PC-9 (cell line): ENCODE measurements around the gene SYF2. TPM values are rescaled to one million over a fixed set of nuclear protein-coding genes. Genes with fewer than 3 reads are reported as not detected.

Experiments used
- BruUV-seq: library from RNA; stranded (reverse); fragments of 400-500 nt; replicated peaks from 2 replicates; lab custom pipeline; 2021; lab: Mats Ljungman, UMichigan
- CTCF ChIA-PET: fragments of 300-600 bp; sonication (Branson Sonifier 250); formaldehyde crosslinking; loops from one replicate; lab custom pipeline; 2022; ENCODE audit warnings: antibody characterized with exemption; lab: Charles Lee
- POLR2A ChIA-PET: fragments of 300-600 bp; sonication (Branson Sonifier 250); formaldehyde crosslinking; loops from one replicate; lab custom pipeline; 2022; ENCODE audit warnings: antibody characterized with exemption; ENCODE audit not compliant: unreplicated experiment; lab: Charles Lee
- DNase-seq, 2 experiments: peaks; one replicate each; pipeline versions ENCODE4 v3.0.0 to v3.0.0-alpha.2; 2015 to 2022; ENCODE audit warnings: mixed read lengths in 1 of 2
- H2AFZ ChIP-seq: fragments of 200-600 bp; sonication (generic); 2 replicates; pipeline ENCODE4 v1.8.1; 2017; ENCODE audit warnings: antibody characterized with exemption
- H3F3A ChIP-seq: fragments of 200-600 bp; sonication (generic); 2 replicates; pipeline ENCODE4 v1.8.1; 2017; ENCODE audit warnings: antibody characterized with exemption, mild to moderate bottlenecking, low read depth; ENCODE audit not compliant: insufficient read depth
- H3K27ac ChIP-seq: fragments of 200-600 bp; sonication (generic); 2 replicates; pipeline ENCODE4 v1.6.1; 2016; ENCODE audit warnings: mixed run types
- H3K27me3 ChIP-seq: fragments of 200-600 bp; sonication (generic); 2 replicates; pipeline ENCODE4 v1.6.1; 2016; ENCODE audit warnings: low read depth, mixed run types; ENCODE audit not compliant: insufficient read depth
- H3K36me3 ChIP-seq: fragments of 200-600 bp; sonication (generic); 2 replicates; pipeline ENCODE4 v1.6.1; 2016; ENCODE audit warnings: low read depth, mixed run types
- H3K4me1 ChIP-seq: fragments of 200-600 bp; sonication (generic); replicated peaks from 2 replicates; pipeline ENCODE4 v1.6.1; 2016; ENCODE audit warnings: mixed run types; ENCODE audit not compliant: insufficient read depth
- H3K4me2 ChIP-seq: fragments of 200-600 bp; sonication (generic); 2 replicates; pipeline ENCODE4 v1.6.1; 2017; ENCODE audit warnings: mixed run types
- H3K4me3 ChIP-seq: fragments of 200-600 bp; sonication (generic); 2 replicates; pipeline ENCODE4 v1.6.1; 2016; ENCODE audit warnings: mixed run types
- H3K79me2 ChIP-seq: fragments of 200-600 bp; sonication (generic); 2 replicates; pipeline ENCODE4 v1.6.1; 2017; ENCODE audit warnings: low read depth, mixed run types
- H3K9me2 ChIP-seq: fragments of 200-600 bp; sonication (generic); 2 replicates; pipeline ENCODE4 v1.8.1; 2017; ENCODE audit warnings: mild to moderate bottlenecking; ENCODE audit not compliant: insufficient read depth
- H3K9me3 ChIP-seq: fragments of 200-600 bp; sonication (generic); 2 replicates; pipeline ENCODE4 v1.8.1; 2016; ENCODE audit warnings: low read depth; ENCODE audit not compliant: insufficient read depth
- H4K20me1 ChIP-seq: fragments of 200-600 bp; sonication (generic); 2 replicates; pipeline ENCODE4 v1.8.1; 2017; ENCODE audit not compliant: insufficient read depth
- CTCF ChIP-seq: fragments of 200-600 bp; sonication (generic); conservative IDR thresholded peaks from 2 replicates; pipeline ENCODE4 v1.6.1; 2017; ENCODE audit warnings: mixed run types, antibody characterized with exemption, mild to moderate bottlenecking, moderate library complexity
- EZH2 ChIP-seq: fragments of 200-600 bp; sonication (generic); IDR thresholded peaks from 2 replicates; pipeline ENCODE4 v1.8.0; 2017; ENCODE audit warnings: antibody characterized with exemption, low read depth
- intact Hi-C: fragments of 100-400 bp; cut with micrococcal nuclease; formaldehyde crosslinking; loops from one replicate; pipeline ENCODE4 v1.10.0; 2022; ENCODE audit not compliant: unreplicated experiment
- total RNA-seq: library from RNA; stranded (reverse); gene quantifications from 2 replicates; pipeline ENCODE4 v1.2.3, GENCODE V29; 2021

Gene SYF2
- total RNA-seq, 1 experiment from 2014 or later, result 48.1 TPM

- BruUV-seq, result no TSS peak
Observed at GRCh38 chr1:25246600-25247023, 14.3 kb upstream of the SYF2 start.

GRCh38 chr1:25245809-25246599, 13.7 kb upstream of the SYF2 start:
- no peak for TF ChIP-seq CTCF
- TF ChIP-seq EZH2, result no peak
- intact Hi-C loops, result loop anchor here (5.0 to 10.0 kb wide), 2 partner anchors 106 to 569 kb away; partner anchors contain the start of gene MTFR1L
- peaks cover 30% of the 10 kb centered on the region for H3K79me2 ChIP-seq
- ChIA-PET CTCF (no interaction called here), POLR2A (no interaction called here)
- BruUV-seq, result no TSS peak
- peaks cover 13% of the 10 kb centered on the region for H3K4me1 ChIP-seq
- peaks cover 28% of the 10 kb centered on the region for H4K20me1 ChIP-seq
- peak overlapping the region; percentile 89 for H3K4me2 ChIP-seq
- peaks cover 20% of the 10 kb centered on the region for H3F3A ChIP-seq
- H3K27me3 ChIP-seq, result no peaks in the 10 kb centered on the region
- H3K4me3 ChIP-seq, result peak overlapping the region; percentile 73
- peak in 1 of 2 experiments; percentile 40 for DNase-seq
- no peaks in the 10 kb centered on the region for H3K9me3 ChIP-seq
- H3K27ac ChIP-seq, result peak overlapping the region; percentile 85
- peak overlapping the region; percentile 85; the same call in 1 of the 2 replicates for H2AFZ ChIP-seq
- H3K9me2 ChIP-seq, result no peaks in the 10 kb centered on the region
- H3K36me3 ChIP-seq, result peaks cover 28% of the 10 kb centered on the region

More at GRCh38 chr1:25246600-25247023, 14.3 kb upstream of the SYF2 start:
- no peaks in the 10 kb centered on the region for H3K9me3 ChIP-seq
- peak overlapping the region; percentile 85 for H2AFZ ChIP-seq
- peak overlapping the region; percentile 73 for H3K4me3 ChIP-seq
- peak overlapping the region; percentile 89 for H3K4me2 ChIP-seq
- peaks cover 28% of the 10 kb centered on the region for H3K36me3 ChIP-seq
- no peaks in the 10 kb centered on the region for H3K9me2 ChIP-seq
- ChIA-PET POLR2A (no interaction called here), CTCF (no interaction called here)
- peaks cover 13% of the 10 kb centered on the region; the same call in 1 of the 2 replicates for H3K4me1 ChIP-seq
- intact Hi-C loops, result loop anchor here (5.0 to 10.0 kb wide), 2 partner anchors 106 to 568 kb away; partner anchors contain the start of gene MTFR1L
- H3F3A ChIP-seq, result peaks cover 20% of the 10 kb centered on the region
- peaks cover 28% of the 10 kb centered on the region for H4K20me1 ChIP-seq
- peak in 1 of 2 experiments; percentile 20 for DNase-seq
- H3K27ac ChIP-seq, result peak overlapping the region; percentile 85
- peaks cover 30% of the 10 kb centered on the region for H3K79me2 ChIP-seq
- H3K27me3 ChIP-seq, result no peaks in the 10 kb centered on the region
- no peak for TF ChIP-seq EZH2

GRCh38 chr1:25245393-25245792, 13.1 kb upstream of the SYF2 start:
- intact Hi-C loops, result loop anchor here (5.0 to 10.0 kb wide), 2 partner anchors 107 to 569 kb away; partner anchors contain the start of gene MTFR1L
- POLR2A ChIA-PET, result no interaction called here
- H4K20me1 ChIP-seq, result peaks cover 28% of the 10 kb centered on the region

More at GRCh38 chr1:25245393-25245792, 13.1 kb upstream of the SYF2 start:
- Histone ChIP-seq H3K4me2 (peak overlapping the region; percentile 89), H2AFZ (no peak overlapping the region), H3K27ac (no peak overlapping the region), H3K9me3 (no peaks in the 10 kb centered on the region), H3K4me3 (peak overlapping the region; percentile 73), H3K9me2 (no peaks in the 10 kb centered on the region), H3K27me3 (no peaks in the 10 kb centered on the region), H3K36me3 (peaks cover 28% of the 10 kb centered on the region), H3F3A (peaks cover 26% of the 10 kb centered on the region), H3K79me2 (peaks cover 30% of the 10 kb centered on the region), H3K4me1 (peaks cover 18% of the 10 kb centered on the region)
- no peak for DNase-seq
- no peak for TF ChIP-seq CTCF
- no peak for TF ChIP-seq EZH2
- CTCF ChIA-PET, result no interaction called here
- BruUV-seq, result no TSS peak
